Measurements from ENCODE around the gene FPR2.
"Not testable (repeated sequence)": the region's sequence is repeated elsewhere in the genome, so short reads cannot be mapped to it uniquely, and the experiment has no call there.

The FPR2 gene

DNA sequence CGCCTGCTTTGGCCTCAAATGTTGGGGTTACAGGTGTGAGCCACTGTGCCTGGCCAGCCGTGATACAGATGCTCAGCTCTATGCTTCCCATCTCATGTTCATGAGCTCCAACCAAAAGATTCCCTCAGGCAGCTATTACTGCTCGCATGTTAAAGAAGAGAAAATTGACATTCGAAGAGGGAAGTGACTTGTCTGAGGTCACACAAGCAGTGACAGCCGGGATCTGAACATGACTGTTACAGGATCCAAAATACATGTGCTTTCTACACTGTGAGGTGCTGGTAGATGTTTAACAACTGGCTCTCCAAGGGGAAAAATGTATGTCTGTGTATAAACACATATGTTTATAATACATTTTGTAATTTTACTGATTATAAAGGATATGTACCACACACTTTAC lies 20.6 kb upstream of the FPR2 start:
- DNase-seq, result no peak

DNA sequence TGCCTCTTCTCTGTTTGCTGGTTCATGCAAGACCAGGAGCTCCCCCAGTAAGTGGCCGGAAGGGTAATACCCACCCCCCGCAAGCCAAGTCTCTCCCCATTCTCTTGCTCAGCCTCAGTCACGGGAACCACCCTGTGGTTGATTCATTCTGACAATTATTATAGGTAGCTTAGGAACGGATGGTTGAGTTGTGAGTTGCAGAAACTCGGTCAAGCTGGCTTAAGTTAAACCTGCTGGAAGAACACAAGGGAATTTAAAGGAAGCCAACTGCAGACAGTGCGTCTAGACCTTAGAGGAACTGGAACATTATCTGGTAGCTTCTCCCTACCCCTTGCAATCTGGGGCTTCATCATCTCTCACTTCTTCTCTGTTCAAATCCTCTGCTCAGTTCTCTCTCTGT lies 18.2 kb upstream of the FPR2 start:
- DNase-seq, result no peak

DNA sequence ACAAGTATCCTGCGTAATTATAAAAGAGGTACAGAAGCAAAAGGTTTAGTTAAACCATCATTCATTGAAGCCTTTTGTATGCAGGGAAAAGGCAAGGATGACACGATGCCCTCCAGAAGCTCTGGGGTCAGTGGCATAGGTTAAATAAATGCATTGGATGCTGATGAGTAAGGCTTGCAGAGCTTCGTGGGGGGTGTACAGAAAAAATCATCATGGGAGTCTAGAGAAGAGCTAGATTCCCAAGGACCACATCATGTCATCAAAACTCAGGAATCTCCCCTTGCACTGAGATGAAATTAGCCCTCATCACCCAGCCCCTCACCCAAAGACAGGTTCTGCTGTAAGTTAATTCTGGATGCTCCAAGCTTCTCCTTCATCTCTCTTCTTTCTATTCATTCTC lies 17.6 kb upstream of the FPR2 start:
- DNase-seq, result no peak

DNA sequence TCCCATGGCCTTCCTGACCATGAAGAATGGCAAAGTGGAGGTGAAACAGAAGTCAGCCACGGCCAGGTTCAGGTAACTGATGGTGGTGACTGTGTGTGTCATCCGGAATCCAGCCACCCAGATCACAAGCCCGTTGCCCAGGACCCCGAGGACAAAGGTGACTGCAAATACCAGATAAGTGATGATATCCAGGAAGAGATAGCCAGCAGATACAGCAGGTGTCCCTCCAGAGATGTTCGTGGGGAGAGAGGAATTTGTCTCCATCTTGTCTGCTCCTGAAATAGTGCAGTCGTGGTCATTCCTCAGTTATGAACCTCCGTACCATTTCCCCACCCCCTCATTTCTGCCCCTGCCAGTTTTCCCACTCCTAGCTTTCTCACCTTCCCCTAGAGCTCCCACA lies 14.2 kb upstream of the FPR2 start:
- DNase-seq, result no peak

DNA sequence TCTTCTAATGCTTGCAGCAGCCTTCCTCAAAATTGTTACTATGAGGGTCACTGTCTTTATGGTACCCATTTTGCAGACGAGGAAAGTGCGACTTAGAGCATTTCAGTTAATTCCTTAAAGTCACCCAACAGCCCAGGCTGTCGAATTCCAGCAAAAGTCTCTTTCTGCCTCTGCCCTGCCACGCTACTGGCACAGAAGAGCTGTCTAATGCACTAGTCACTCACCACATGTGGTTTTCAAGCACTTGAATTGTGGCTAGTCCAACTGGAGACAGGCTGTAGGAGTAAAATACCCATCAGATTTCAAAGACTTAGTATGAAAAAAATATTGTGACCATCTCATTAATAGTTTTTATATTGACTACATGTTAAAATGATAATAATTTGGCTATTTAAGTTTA lies 11.0 kb upstream of the FPR2 start:
- no peak for DNase-seq

DNA sequence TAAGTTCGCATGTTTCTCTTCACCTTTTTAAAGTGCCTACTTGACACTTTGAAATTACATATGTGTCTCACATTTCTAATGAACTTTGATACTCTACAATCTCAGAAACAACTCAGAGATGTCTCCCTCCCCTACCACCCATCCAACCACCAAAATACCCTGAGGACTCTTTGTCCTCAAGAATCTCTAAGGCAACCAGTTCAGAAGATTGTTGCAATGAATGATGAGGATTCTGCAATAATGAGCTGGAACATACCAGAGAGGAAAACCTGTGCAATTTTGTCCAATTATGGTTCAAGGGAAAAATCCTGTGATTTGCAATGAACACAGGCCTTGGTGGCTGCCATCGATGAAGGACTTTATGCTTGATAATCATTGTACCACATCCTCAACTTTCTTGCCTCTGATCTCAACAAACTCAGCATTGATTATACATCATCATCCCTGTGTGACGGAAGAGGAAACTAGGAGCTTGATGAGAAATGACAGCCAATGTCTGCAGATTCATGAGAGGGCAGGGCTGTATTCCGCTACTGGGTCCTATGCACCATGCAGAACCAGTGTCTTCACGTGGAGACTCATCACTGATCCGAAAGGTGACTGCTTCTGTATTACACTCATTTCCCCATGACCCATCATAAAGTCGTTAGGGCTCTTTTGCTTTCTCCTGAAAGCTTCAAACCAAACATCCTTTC lies 10.4 kb upstream of the FPR2 start:
- no peak for DNase-seq

DNA sequence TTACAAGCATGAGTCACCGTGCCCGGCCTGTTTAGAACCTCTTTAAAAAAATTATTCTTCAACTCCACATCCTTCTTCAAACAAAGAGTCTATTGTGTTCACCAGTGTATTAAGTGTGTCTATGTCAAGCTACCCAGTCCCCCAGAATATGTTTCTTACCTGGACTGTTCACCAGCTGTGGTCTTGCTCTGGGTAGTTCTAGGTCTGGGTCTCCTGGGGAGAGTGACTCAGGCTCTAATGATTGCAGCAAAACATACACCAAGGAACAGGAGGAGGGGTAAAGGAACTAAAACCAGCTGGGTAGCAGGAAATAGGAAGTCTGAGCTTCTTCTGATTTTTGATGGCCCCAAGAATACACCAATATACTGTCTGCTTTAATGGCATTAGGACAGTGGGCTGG lies 9.3 kb upstream of the FPR2 start, which contains the start of gene FPR1:
TSS of gene FPR1 (minus strand) at position 224 of the 400 bp plus-strand sequence. CDS start 4,884 bp downstream, outside the sequence.
- DNase-seq, result no peak

DNA sequence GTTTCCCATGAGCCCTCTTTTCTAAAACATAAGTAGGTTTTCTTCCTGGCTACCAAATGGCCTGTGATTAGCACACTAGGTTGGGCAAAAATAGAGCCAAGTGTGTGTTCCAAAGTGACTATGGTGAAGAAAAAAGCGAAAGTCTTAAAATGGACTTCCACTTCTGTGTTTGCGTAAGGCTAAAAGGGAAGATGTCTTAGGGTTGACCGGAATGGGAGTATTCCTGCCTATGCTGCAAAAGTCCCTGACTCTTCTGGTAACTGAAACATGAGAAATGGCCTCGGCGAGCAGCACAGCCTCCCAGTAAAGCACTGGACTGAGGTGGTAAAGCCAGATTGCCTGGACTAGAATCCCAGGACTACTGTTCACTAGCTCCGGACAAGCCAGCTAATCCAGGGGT lies 6.9 kb upstream of the FPR2 start:
- no peak for DNase-seq

DNA sequence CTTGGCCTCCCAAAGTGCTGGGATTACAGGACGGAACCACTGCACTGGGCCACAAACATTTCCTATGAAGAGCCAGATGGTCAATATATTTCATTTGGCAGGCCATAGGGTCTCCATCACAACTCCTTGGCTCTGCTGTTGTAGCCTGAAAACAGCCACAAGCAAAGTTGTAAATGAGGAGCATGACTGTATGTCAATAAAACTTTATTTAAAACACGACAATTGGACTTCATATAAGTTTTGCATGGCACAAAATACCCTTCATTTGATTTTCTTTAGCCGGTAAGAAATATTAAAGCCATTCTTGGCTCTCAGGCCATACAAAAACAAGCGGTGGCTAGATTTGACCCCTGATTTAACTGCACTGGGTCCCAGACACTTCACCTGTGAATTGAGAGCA lies 6.2 kb upstream of the FPR2 start:
- DNase-seq, result no peak

DNA sequence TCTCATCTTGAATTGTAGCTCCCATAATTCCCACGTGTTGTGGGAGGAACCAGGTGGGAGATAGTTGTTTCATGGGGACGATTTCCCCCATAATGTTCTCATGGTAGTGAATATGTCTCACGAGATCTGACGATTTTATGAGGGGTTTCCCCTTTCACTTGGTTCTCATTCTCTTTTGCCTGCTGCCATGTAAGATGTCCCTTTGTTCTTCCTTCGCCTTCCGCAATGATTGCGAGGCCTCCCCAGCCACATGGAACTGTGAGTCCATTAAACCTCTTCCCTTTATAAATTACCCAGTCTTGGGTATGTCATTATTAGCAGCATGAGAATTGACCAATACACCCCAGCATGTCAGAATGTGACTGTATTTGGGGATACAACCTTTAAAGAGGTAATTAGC lies 5.4 kb upstream of the FPR2 start:
- DNase-seq, result no peak

DNA sequence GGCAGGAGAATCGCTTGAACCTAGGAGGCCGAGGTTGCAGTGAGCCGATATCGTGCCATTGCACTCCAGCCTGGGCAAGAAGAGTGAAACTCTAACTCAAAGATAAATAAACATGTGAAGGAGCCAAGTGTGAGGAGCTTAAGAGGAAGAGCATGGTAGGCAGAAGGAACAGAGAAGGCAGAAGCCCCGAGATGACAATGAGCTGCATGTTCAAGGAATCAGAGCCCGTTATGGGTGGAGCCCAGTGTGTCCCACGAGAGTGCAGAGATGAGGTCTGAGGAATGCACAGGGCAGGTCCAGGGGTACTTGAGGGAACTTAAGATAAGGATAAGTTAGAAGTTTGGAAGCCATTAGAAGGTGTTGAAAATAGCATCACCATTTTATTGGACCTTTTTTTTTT lies 716 bp downstream of the FPR2 start:
- DNase-seq, result no peak

DNA sequence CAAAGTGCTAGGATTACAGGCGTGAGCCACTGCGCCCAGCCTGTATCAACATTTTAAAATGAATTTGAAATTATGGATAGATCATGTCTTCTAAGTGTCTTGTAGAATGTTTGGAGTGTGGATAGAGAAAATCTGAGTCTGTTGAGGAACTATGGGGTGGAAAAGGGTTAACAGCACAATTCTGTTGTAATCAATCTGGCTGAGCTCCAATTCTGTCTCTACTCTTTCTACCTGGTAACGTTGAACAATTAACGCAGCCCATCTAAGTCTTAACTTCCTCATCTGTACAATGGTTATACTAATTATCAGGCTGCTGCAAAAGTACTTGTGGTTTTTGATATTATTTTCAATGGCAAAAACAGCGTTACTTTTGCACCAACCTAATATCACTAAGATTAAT lies 4.1 kb downstream of the FPR2 start:
- DNase-seq, result no peak

DNA sequence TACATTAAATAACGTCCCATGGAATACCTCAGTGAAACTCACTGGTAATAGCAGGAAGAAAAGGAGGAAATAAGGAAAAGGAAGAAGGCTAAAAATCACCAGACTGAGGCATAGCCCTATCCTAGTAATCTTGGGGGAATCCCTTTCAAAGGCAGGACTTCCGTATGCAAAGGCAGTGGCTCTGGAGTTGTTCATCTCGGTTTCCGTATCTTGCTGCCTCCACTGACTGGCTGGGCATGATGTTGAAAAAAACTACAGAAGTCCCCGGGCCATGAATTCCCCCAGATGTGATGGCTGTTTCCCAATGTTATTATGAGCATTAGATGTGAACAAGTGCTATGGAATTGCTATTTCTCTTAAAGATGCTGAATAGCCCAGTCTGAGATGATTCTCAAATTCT lies 5.5 kb downstream of the FPR2 start:
- no peak for DNase-seq

DNA sequence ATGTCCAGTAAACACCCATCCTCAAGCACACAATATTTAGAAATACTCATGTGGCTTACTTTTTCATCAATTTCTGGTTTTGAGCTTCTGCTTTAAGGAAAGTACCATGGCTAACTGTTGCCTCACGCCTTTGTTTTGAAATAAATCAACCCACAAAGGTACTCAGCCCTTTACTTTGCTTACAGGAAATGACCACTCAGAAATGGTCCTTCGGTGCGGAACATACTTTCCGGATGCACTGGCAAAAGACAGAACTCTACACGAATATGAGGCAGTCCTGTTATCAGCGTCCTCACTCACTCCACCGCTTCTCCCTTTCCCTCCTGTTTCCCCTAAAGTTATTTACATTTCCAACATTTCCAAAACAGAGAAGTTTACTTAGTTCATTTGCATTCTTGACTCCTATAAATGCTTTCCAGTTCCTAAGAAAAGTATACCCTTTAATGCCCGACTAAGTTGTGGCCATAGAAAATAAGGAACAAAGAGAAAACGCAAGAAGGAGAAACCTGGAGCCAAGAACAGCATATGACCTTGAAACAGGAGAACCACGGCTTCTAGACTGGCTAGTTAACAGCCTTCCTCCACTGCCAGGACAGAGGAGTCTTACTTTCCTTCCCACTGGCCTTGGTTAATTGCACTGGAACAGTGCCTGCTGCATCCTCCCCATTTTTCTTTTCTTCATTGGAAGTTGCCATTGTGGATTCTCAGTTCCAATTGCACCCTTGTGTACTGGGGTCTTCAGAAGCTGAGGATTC lies 10.6 kb downstream of the FPR2 start:
- no peak for DNase-seq

DNA sequence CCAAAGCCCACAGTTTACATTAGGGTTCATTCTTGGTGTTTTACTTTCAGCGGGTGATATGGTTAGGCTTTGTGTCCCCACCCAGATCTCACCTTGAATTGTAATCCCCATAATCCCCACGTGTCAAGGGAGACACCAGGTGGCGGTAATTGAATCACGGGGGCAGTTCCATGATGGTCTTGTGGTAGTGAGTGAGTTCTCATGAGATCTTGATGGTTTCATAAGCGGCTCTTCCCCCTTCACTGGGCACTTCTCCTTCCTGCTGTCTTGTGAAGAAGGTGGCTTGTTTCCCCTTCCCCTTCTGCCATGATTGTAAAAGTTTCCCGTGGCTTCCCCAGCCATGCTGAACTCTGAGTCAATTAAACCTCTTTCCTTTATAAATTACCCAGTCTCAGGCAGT lies 12.0 kb downstream of the FPR2 start:
- no peak for DNase-seq

DNA sequence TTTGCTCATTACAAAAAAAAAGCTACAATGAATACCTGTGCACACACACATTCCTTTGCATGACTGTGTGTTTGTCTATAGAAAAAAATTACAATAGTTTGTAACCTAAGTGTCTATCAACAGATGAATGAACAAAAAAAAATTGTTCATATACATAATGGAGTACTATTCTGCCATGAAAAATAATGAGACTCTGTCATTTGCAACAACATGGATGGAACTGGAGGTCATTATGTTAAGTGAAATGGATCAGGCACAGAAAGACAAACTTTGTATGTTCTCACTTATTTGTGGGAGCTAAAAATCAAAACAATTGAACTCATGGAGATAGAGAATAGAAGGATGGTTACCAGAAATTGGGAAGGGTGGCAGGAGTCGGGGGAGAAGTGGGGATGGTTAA lies 15.6 kb downstream of the FPR2 start:
- DNase-seq, result not testable (repeated sequence)

DNA sequence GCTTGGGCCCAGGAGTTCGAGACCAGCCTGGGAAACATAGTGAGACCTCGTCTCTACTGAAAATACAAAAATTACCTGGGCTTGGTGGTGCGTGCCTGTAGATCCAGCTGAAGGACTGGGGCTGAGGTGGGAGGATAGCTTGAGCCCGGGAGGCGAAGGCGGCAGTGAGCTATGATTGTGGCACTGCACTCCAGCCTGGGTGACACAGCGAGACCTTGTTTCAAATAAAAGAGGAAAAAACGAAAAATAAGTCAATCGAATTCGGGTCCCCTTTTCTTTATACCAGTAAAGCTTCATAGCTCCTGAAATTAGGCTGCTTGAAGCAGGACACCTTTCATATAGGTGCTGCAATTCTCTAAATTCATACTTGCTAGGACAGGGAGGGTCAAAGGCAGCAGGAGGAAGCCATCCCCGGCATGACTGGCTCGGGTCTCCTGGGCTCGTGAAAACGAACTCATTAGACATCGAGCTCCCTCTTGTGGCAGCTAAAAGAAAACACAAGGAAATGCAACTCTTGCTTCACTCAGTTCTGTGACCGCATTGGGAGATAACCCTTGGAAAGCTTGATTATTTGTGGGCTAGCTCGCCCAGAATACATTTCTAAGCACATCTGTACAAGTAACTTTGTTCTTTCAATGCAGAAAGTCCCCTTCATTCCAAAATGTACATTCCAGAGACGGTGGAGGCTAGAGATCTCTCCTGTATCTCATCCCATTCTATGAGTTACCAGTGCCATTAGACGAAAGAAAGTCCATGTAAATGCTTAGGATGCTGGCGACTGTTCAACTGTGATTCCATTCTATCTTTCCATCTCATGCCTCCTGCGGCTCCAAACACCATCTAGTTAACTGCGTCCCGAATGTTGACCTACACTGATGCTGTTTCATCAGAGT lies 16.8 kb downstream of the FPR2 start:
- peak; percentile 20 for DNase-seq

DNA sequence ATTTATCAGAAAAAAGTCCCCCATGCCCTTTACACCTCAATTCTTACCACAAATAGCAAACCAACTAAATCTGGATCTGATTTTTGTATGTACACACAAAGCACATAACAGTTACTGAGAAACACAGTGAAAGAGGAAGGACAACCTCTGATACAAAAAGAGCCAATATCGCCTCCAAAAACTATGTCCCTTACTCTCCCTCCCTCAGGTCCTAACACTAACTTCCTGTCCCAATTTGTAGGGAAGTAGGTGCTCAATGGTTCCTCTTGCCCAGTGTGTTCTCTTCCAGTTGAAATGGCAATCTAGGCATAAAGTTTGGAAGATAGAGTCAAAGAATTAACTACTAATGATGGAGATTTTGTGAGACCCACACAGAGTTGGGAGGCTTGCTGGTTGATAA lies 18.2 kb downstream of the FPR2 start:
- no peak for DNase-seq

DNA sequence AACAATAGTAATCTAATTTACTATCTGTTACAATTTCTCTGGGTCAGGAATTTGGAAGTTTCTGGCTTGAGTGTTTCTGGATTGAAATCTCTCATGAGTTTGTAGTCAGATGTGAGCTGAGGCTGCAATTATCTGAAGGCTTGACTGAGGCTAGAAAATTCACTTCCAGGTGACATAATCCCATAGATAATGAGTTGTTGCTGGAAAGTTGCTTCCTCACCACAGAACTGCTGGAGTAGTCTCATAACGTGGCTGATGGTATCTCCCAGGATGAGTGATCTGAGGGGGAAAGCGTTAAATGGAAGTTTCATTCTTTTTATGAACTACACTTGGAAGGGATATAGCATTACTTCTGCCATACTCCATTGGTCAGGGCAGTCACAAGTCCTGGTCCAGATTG lies 18.7 kb downstream of the FPR2 start:
- DNase-seq, result no peak

DNA sequence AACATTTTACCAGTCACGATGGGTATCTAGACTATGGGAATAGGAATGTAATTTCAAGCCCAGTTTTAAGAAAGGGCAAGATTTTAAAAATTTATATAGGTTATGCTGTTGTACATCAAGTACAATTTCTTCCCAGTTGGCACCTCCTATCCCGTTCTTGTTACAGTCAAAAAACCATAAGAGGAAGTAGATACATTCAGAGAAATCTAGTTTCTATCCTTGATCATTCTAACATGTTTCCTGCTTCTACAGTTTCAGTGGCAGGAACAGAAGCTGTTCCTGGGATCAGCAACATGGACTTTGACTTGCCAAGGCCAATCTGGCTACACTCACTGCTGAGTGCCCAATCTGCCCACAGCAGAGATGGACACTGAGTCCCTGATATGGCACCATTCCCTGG lies 19.3 kb downstream of the FPR2 start:
- no peak for DNase-seq

DNA sequence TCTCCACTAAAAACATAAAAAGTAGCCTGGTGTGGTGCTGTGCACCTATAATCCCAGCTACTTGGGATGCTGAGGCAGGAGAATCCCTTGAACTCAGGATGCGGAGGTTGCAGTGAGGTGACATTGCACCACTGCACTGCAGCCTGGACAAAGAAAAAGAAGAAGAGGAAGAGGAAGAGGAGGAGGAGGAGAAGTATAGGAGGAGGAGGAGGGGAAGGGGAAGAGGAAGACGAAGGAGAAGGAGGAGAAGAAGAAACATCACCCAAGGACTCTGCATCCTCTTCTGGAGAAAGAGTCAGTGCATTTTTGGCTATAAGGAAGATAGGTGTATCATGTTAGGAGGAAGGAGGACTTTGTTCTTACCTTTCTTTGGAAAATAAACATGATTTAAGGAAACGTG lies 21.0 kb downstream of the FPR2 start:
- DNase-seq, result no peak

DNA sequence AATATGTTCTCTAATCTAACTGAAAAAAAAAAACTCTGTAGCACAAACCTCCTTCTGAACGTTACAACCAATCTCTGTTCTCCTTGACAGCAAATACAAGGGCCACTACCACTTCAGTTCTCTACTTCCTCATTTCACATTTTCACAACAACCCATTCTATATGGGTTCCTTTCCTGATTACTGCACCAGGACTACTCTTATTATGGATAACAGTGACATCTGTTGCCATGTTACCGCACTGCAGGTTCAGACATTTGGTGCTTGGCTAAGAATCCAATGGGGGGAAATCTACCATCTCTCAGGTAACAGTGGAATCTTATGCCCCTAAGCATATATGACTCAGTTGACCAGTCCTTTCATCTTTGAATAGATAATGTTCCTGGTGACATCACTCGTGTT lies 22.4 kb downstream of the FPR2 start:
- no peak for DNase-seq

DNA sequence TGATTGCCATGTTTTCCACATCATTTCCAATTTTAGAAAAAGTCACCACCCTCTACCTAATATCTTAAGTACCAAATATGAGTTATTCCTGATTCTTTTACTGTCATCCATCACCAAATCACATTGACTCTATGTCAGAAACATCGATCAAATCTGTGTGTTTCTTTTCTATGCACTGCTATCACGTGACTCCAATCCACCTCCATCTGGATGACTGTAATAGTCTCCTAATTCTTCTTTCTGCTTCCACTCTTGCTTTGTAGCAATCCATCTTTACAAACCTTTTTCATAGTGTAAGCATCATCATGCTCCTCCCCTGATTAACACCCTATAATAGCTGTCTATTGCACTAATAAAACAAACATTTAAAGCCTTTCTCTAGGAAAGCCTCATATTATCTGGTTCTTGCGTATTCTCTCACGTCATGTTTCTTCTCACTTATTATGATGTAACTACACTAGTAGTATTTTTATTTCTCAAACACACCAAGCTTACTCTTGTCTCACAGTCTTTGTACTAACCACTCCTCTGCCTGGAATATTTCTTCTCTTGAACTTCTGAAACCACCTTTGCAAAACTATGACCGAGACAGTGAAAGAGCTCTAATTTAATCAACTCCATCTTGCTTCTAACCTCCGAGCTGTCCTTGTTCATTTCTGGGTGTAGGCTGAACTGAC lies 23.3 kb downstream of the FPR2 start:
- DNase-seq, result no peak
